K562 (cell line): Measurements from ENCODE around the gene LGALS3. TPM values are rescaled to one million over a fixed set of nuclear protein-coding genes. Genes with fewer than 3 reads are reported as not detected.

Experiments used
- ATAC-seq: fragments of 200-7000 bp; cut with Tn5 transposase; 3 replicates; pipeline ENCODE4 v1.9.1; 2020; ENCODE audit warnings: moderate library complexity
- BruUV-seq: library from RNA; stranded (reverse); fragments of 400-500 nt; replicated peaks from 2 replicates; lab custom pipeline; 2021; lab: Mats Ljungman, UMichigan
- CTCF ChIA-PET: fragments of 300-600 bp; formaldehyde crosslinking; extraction: SDS; loops from one replicate; lab custom pipeline; 2021; ENCODE audit warnings: low intra/inter-chr PET ratio; lab: Yijun Ruan, JAX
- POLR2A ChIA-PET: fragments of 300-600, 350-650 bp; sonication (Branson Sonifier 250); formaldehyde crosslinking; extraction: SDS; loops from one replicate; lab custom pipeline; 2021; ENCODE audit warnings: antibody characterized with exemption, inconsistent platforms; lab: Yijun Ruan, JAX
- DNase-seq, 4 experiments: peaks; one replicate each; pipeline versions ENCODE4 v3.0.0 to v3.0.0-alpha.2; 2011 to 2018; ENCODE audit warnings: low spot score in 3 of 4, mixed read lengths in 3 of 4; ENCODE audit errors: extremely low read depth in 1 of 4
- FAIRE-seq: peaks from 2 replicates; lab custom pipeline; 2011; peaks lifted over from hg19 to GRCh38; lab: Jason Lieb, UNC
- H2AFZ ChIP-seq: 2 replicates; pipeline ENCODE4 v1.6.0; 2011; ENCODE audit warnings: low read depth, low read length, control low read depth, inconsistent platforms
- H3K27ac ChIP-seq: fragments of 200-600 bp; 3 replicates; pipeline ENCODE4 v1.8.0; 2011; ENCODE audit warnings: low read depth, mild to moderate bottlenecking, control low read depth, inconsistent platforms, low read length, moderate library complexity, mixed read lengths; ENCODE audit errors: extremely low read depth
- H3K27me3 ChIP-seq, 2 experiments: fragments of 300-600 bp in 1 of 2; 2 replicates in 1 of 2; 3 replicates in 1 of 2; pipeline versions ENCODE4 v1.6.0 to v1.8.0; 2011; ENCODE audit warnings: inconsistent platforms in 2 of 2, low read length in 2 of 2, mild to moderate bottlenecking in 1 of 2, mixed read lengths in 1 of 2, moderate library complexity in 1 of 2; ENCODE audit not compliant: control insufficient read depth in 2 of 2, insufficient read depth in 2 of 2
- H3K36me3 ChIP-seq: fragments of 300-600 bp; 3 replicates; pipeline ENCODE4 v1.8.0; 2011; ENCODE audit warnings: mild to moderate bottlenecking, low read length, inconsistent platforms; ENCODE audit not compliant: control insufficient read depth, insufficient read depth
- H3K4me1 ChIP-seq, 2 experiments: fragments of 200-600 bp in 1 of 2; replicated peaks in 1 of 2; 2 replicates in 1 of 2; 3 replicates in 1 of 2; pipeline versions ENCODE4 v1.5.1 to v1.8.0; 2011; ENCODE audit warnings: inconsistent platforms in 2 of 2, low read length in 2 of 2, mild to moderate bottlenecking in 1 of 2, mixed read lengths in 1 of 2, moderate library complexity in 1 of 2; ENCODE audit not compliant: control insufficient read depth in 2 of 2, insufficient read depth in 2 of 2
- H3K4me2 ChIP-seq: 2 replicates; pipeline ENCODE4 v1.6.1; 2011; ENCODE audit warnings: low read length, control low read depth, inconsistent platforms, mixed read lengths; ENCODE audit not compliant: insufficient read depth
- H3K4me3 ChIP-seq: fragments of 200-600 bp; sonication (generic), shearing (Covaris generic); 2 replicates; pipeline ENCODE4 v1.5.1; 2016; ENCODE audit warnings: control low read depth, inconsistent platforms
- H3K79me2 ChIP-seq: fragments of 200-600 bp; 3 replicates; pipeline ENCODE4 v1.8.0; 2011; ENCODE audit warnings: low read length, inconsistent platforms; ENCODE audit not compliant: control insufficient read depth, insufficient read depth
- H3K9ac ChIP-seq, 2 experiments: 2 replicates each; pipeline versions ENCODE4 v1.6.0 to v1.6.1; 2011; ENCODE audit warnings: low read depth in 2 of 2, low read length in 2 of 2, control low read depth in 1 of 2, inconsistent platforms in 1 of 2, mild to moderate bottlenecking in 1 of 2, mixed read lengths in 1 of 2; ENCODE audit not compliant: insufficient read depth in 1 of 2
- H3K9me1 ChIP-seq: one replicate; pipeline ENCODE4 v1.6.0; 2011; ENCODE audit warnings: inconsistent platforms, mild to moderate bottlenecking, low read length, moderate library complexity; ENCODE audit not compliant: control insufficient read depth, insufficient read depth
- H3K9me3 ChIP-seq: replicated peaks from 2 replicates; pipeline ENCODE4 v1.5.1; 2011; ENCODE audit warnings: low read depth, low read length, inconsistent platforms; ENCODE audit not compliant: control insufficient read depth, insufficient read depth
- H4K20me1 ChIP-seq: replicated peaks from 2 replicates; pipeline ENCODE4 v1.6.1; 2011; ENCODE audit warnings: low read length, inconsistent platforms, mixed read lengths; ENCODE audit not compliant: control insufficient read depth, insufficient read depth
- AFF1 ChIP-seq, 2 experiments: fragments of 450-650 bp; IDR thresholded peaks; 2 replicates each; pipeline ENCODE4 v1.6.1; 2018; ENCODE audit warnings: mild to moderate bottlenecking in 2 of 2, low read depth in 1 of 2; ENCODE audit not compliant: partially characterized antibody in 2 of 2
- CBFA2T2 ChIP-seq: fragments of 450-650 bp; conservative IDR thresholded peaks from 2 replicates; pipeline ENCODE4 v1.6.1; 2017; ENCODE audit warnings: mild to moderate bottlenecking
- GABPB2 ChIP-seq: fragments of 250-450 bp; sonication (Bioruptor Pico); conservative IDR thresholded peaks from 2 replicates; pipeline ENCODE4 v1.5.1; 2021; ENCODE audit warnings: mild to moderate bottlenecking
- GATAD2A ChIP-seq: fragments of 450-650 bp; IDR thresholded peaks from 2 replicates; pipeline ENCODE4 v1.6.1; 2017
- GTF2E2 ChIP-seq: fragments of 200-800 bp; sonication (Bioruptor generic); IDR thresholded peaks from 2 replicates; pipeline ENCODE4 v1.6.1; 2016; ENCODE audit warnings: missing genetic modification characterization, missing compliant biosample characterization
- SMAD4 ChIP-seq: fragments of 250-450 bp; sonication (Bioruptor Pico); conservative IDR thresholded peaks from 2 replicates; pipeline ENCODE4 v1.8.0; 2021; ENCODE audit warnings: inconsistent platforms, mild to moderate bottlenecking, moderate library complexity
- ZNF609 ChIP-seq: sonication (generic); formaldehyde crosslinking; IDR thresholded peaks from 2 replicates; pipeline ENCODE4 v1.8.1; 2023; ENCODE audit warnings: missing genetic modification reagents, mild to moderate bottlenecking, borderline replicate concordance
- WGBS: fragments of 100-300 bp; shearing (Covaris generic); methylation state at CpG from one replicate; pipeline ENCODE4 v1.1.6; 2016; ENCODE audit warnings: low coverage, mixed read lengths; ENCODE audit not compliant: insufficient coverage; ENCODE audit errors: missing lambda C conversion rate; 5-methylcytosine and 5-hydroxymethylcytosine counted together
- in situ Hi-C: fragments of 300-500 bp; cut with MboI; formaldehyde crosslinking; loops from 4 replicates; pipeline ENCODE4 v1.15.0; 2018; ENCODE audit warnings: inconsistent platforms, mixed read lengths
- intact Hi-C: fragments of 100-400 bp; cut with micrococcal nuclease; formaldehyde crosslinking; loops from 2 replicates; pipeline ENCODE4 v1.14.2; 2022
- polyA plus RNA-seq, 8 experiments: library from polyadenylated mRNA; depleted of rRNA in 4 of 8; stranded (reverse) in 5 of 8; unstranded in 3 of 8; fragments of >200 nt; fragmentation: Nextera tagmentation in 2 of 8; fragmentation: Illumina TruSeq in 1 of 8; extraction: Ambion mirVana in 2 of 8; extraction: Trizol in 1 of 8; gene quantifications; 2 replicates each; pipeline versions ENCODE4 v1.2.1 to v1.2.3, GENCODE V29; 2011 to 2014; ENCODE audit warnings: inconsistent platforms in 1 of 8, missing spikeins in 1 of 8
- total RNA-seq, 7 experiments: library from RNA; depleted of rRNA in 6 of 7; stranded (reverse); fragments of >200 nt in 6 of 7; fragmentation: Illumina TruSeq in 2 of 7; extraction: Trizol in 2 of 7; gene quantifications; 2 replicates each; pipeline versions ENCODE4 v1.2.1 to v1.2.3, GENCODE V29; 2011 to 2021; ENCODE audit warnings: low replicate concordance in 1 of 7

The LGALS3 gene
- total and polyA plus RNA-seq, 9 of the 15 experiments (the other 6 are each of a cell fraction or from before 2014, with no cell fraction given): 0.04 to 1.9 (median 1.1) TPM

- intact Hi-C loops: no loop called here
- Histone ChIP-seq H3K4me2 (no peak overlapping the region), H3K27me3 (no peaks in the 10 kb centered on the region), H3K9me3 (no peaks in the 10 kb centered on the region), H3K4me3 (no peak overlapping the region), H2AFZ (no peak overlapping the region), H3K4me1 (peaks cover 0 to 4% of the 10 kb centered on the region in 2 experiments; a peak in 1 of 5 replicates), H3K9ac (no peak overlapping the region), H3K9me1 (no peaks in the 10 kb centered on the region), H4K20me1 (no peaks in the 10 kb centered on the region), H3K36me3 (no peaks in the 10 kb centered on the region), H3K27ac (no peak overlapping the region), H3K79me2 (no peaks in the 10 kb centered on the region)
- FAIRE-seq: no peak
- ChIA-PET CTCF (no interaction called here), POLR2A (interaction anchor here (0.6 kb wide), 1 partner anchor 380 kb away, joined by 3 read pairs; no protein-coding TSS in a partner anchor)
- ATAC-seq: no peak
- no TSS peak for BruUV-seq
- no peak for DNase-seq
- in situ Hi-C loops: no loop called here
- TF ChIP-seq CBFA2T2: no peak
- TF ChIP-seq AFF1 (IDR thresholded peaks at IDR 0.05; ENCODE audit: low read depth in 1 of 2, partially characterized antibody in 2 of 2): no peak
- TF ChIP-seq GTF2E2 (tag): no peak
- TF ChIP-seq GABPB2 (CRISPR knock-in tag): no peak
- no peak for TF ChIP-seq ZNF609 (CRISPR knock-in tag)
- TF ChIP-seq SMAD4 (CRISPR knock-in tag): no peak
- no peak for TF ChIP-seq GATAD2A
- WGBS: 90% methylated on average over 3 of the region's 3 CpGs
Measured at GRCh38 chr14:55136241-55136640, 7.2 kb downstream of the LGALS3 start.
